Measurements from ENCODE around the gene ZNF69.

- TF ChIP-seq CTCF (IDR thresholded peaks at IDR 0.05; ENCODE audit: low read length) (no peak), EZH2 (optimal IDR thresholded peaks at IDR 0.05; ENCODE audit: low read depth, low read length) (no peak)
Observed at GRCh38 chr19:11880598-11880997, 7.0 kb upstream of the ZNF69 start.
